ENCODE results near the gene ROGDI.

GRCh38 chr16:4790871-4791270, 11.6 kb downstream of the ROGDI start:
- TF ChIP-seq, protein P1, sequence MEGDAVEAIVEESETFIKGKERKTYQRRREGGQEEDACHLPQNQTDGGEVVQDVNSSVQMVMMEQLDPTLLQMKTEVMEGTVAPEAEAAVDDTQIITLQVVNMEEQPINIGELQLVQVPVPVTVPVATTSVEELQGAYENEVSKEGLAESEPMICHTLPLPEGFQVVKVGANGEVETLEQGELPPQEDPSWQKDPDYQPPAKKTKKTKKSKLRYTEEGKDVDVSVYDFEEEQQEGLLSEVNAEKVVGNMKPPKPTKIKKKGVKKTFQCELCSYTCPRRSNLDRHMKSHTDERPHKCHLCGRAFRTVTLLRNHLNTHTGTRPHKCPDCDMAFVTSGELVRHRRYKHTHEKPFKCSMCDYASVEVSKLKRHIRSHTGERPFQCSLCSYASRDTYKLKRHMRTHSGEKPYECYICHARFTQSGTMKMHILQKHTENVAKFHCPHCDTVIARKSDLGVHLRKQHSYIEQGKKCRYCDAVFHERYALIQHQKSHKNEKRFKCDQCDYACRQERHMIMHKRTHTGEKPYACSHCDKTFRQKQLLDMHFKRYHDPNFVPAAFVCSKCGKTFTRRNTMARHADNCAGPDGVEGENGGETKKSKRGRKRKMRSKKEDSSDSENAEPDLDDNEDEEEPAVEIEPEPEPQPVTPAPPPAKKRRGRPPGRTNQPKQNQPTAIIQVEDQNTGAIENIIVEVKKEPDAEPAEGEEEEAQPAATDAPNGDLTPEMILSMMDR (IDR thresholded peaks at IDR 0.05; ENCODE audit: poor library complexity): no peak
- TF ChIP-seq EZH2 (IDR thresholded peaks at IDR 0.05; ENCODE audit: borderline replicate concordance) (no peak), EZH2phosphoT487 (IDR thresholded peaks at IDR 0.05; ENCODE audit: low read depth, severe bottlenecking, unreplicated experiment) (no peak)

Measured in hepatocyte (in vitro differentiated cells).